ENCODE measurements around the gene PATE3. TPM values are rescaled to one million over a fixed set of nuclear protein-coding genes. Genes with fewer than 3 reads are reported as not detected.

Gene PATE3
- total and polyA plus RNA-seq, 2 of the 13 experiments (the other 11 are each of a cell fraction or from before 2014, with no cell fraction given): not detected

GRCh38 chr11:125745979-125746378 is 41.9 kb upstream of the PATE3 start, which contains the start of gene PATE1 (continued):
- no peak for TF ChIP-seq ZC3H4 (CRISPR knock-in tag; IDR thresholded peaks at IDR 0.05; ENCODE audit: borderline replicate concordance)

- ChIA-PET POLR2A (no interaction called here), CTCF (ENCODE audit: low intra/inter-chr PET ratio, low total read pairs) (no interaction called here)
- H3K36me3 ChIP-seq (replicated peaks in 1 of 2; ENCODE audit: control insufficient read depth in 1 of 2, insufficient read depth in 2 of 2, low read length in 2 of 2): no peaks in the 10 kb centered on the region
- H4K20me1 ChIP-seq (ENCODE audit: insufficient read depth, low read length): no peaks in the 10 kb centered on the region
- no peaks in the 10 kb centered on the region for H3K79me2 ChIP-seq (ENCODE audit: insufficient read depth, low read length)
- DNase-seq (ENCODE audit: low spot score) (no peak), ATAC-seq (no peak), FAIRE-seq (no peak)
- H3K4me1 ChIP-seq (ENCODE audit: insufficient read depth, low read length): no peaks in the 10 kb centered on the region
- in situ Hi-C loops (cut with HindIII; ENCODE audit: extremely low pct_ligation_motif_present, low pct_unique_long_range_greater_than_20kb) (no loop called here), intact Hi-C loops (cut with micrococcal nuclease; ENCODE audit: unreplicated experiment) (no loop called here)
- H3K9ac ChIP-seq (ENCODE audit: insufficient read depth, low read depth, low read length): no peak overlapping the region
- no peak overlapping the region for H3K4me2 ChIP-seq (ENCODE audit: low read depth, low read length)
- BruUV-seq (replicated peaks): no TSS peak
- H3K4me3 ChIP-seq (replicated peaks in 1 of 3; ENCODE audit: insufficient read depth in 1 of 3, low read depth in 2 of 3, low read length in 3 of 3): no peak overlapping the region
- H3K9me3 ChIP-seq (ENCODE audit: low read length): no peaks in the 10 kb centered on the region
- TF ChIP-seq ZNF12 (CRISPR knock-in tag; IDR thresholded peaks at IDR 0.05) (no peak), ZNF780A (CRISPR knock-in tag; IDR thresholded peaks at IDR 0.05) (no peak), ZNF615 (CRISPR knock-in tag; IDR thresholded peaks at IDR 0.05; ENCODE audit: borderline replicate concordance) (no peak), SNAI1 (CRISPR knock-in tag; IDR thresholded peaks at IDR 0.05; ENCODE audit: borderline replicate concordance) (no peak), MED13 (CRISPR knock-in tag; IDR thresholded peaks at IDR 0.05) (no peak), JDP2 (CRISPR knock-in tag; IDR thresholded peaks at IDR 0.05; ENCODE audit: borderline replicate concordance) (no peak)
- TF ChIP-seq, protein P1, sequence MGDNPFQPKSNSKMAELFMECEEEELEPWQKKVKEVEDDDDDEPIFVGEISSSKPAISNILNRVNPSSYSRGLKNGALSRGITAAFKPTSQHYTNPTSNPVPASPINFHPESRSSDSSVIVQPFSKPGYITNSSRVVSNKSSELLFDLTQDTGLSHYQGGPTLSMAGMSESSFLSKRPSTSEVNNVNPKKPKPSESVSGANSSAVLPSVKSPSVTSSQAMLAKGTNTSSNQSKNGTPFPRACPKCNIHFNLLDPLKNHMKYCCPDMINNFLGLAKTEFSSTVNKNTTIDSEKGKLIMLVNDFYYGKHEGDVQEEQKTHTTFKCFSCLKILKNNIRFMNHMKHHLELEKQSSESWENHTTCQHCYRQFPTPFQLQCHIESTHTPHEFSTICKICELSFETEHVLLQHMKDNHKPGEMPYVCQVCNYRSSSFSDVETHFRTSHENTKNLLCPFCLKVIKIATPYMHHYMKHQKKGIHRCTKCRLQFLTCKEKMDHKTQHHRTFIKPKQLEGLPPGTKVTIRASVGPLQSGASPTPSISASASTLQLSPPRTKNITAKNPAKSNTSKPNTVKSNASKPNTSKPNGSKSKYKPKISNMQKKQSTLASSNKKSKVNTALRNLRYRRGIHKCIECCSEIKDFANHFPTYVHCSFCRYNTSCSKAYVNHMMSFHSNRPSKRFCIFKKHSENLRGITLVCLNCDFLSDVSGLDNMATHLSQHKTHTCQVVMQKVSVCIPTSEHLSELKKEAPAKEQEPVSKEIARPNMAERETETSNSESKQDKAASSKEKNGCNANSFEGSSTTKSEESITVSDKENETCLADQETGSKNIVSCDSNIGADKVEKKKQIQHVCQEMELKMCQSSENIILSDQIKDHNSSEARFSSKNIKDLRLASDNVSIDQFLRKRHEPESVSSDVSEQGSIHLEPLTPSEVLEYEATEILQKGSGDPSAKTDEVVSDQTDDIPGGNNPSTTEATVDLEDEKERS (CRISPR knock-in tag; IDR thresholded peaks at IDR 0.05): no peak
- no peak overlapping the region for H2AFZ ChIP-seq (ENCODE audit: low read length)
- peaks cover 0 to 5% of the 10 kb centered on the region in 2 experiments; a peak in 1 of 5 replicates for H3K27me3 ChIP-seq (ENCODE audit: control insufficient read depth in 1 of 2, insufficient read depth in 2 of 2, low read length in 2 of 2)
- no peak overlapping the region for H3K27ac ChIP-seq (ENCODE audit: extremely low read length, insufficient read depth, low read length)
- WGBS (ENCODE audit: low lambda C conversion rate): 0% methylated on average over 2 of the region's 2 CpGs
Measured at GRCh38 chr11:125750629-125751028, 37.3 kb upstream of the PATE3 start.
